A549 (cell line): ENCODE results near the gene HBQ1.

Source experiments
- BHLHE40 ChIP-seq: IDR thresholded peaks from 2 replicates; pipeline ENCODE4 v1.6.1; 2012; ENCODE audit warnings: low read depth, low read length, inconsistent platforms
- CBX2 ChIP-seq: fragments of 200-600 bp; sonication (generic); IDR thresholded peaks from 2 replicates; pipeline ENCODE4 v1.6.1; 2016; ENCODE audit warnings: low read depth, mild to moderate bottlenecking, borderline replicate concordance
- CEBPB ChIP-seq, 2 experiments: fragments of >200 bp in 1 of 2; sonication (Bioruptor Twin) in 1 of 2; formaldehyde crosslinking in 1 of 2; IDR thresholded peaks; 2 replicates each; pipeline ENCODE4 v1.6.1; 2012 to 2016
- EHMT2 ChIP-seq: fragments of 200-600 bp; sonication (generic); IDR thresholded peaks from 2 replicates; pipeline ENCODE4 v1.6.1; 2016; ENCODE audit warnings: antibody characterized with exemption, low read depth, mild to moderate bottlenecking, moderate library complexity
- EP300 ChIP-seq, 2 experiments: fragments of >200 bp; sonication (Bioruptor Twin); formaldehyde crosslinking; IDR thresholded peaks; 2 replicates in 1 of 2; 3 replicates in 1 of 2; pipeline ENCODE4 v1.6.1; 2016 to 2017
- JUN ChIP-seq, 2 experiments: fragments of >200 bp; sonication (Bioruptor Twin); formaldehyde crosslinking; IDR thresholded peaks; 2 replicates in 1 of 2; 3 replicates in 1 of 2; pipeline ENCODE4 v1.6.1; 2016 to 2017
- MAFK ChIP-seq: fragments of 450-650 bp; IDR thresholded peaks from 2 replicates; pipeline ENCODE4 v1.6.1; 2014; ENCODE audit not compliant: partially characterized antibody
- RAD21 ChIP-seq, 2 experiments: fragments of >200 bp in 1 of 2; sonication (Bioruptor Twin) in 1 of 2; formaldehyde crosslinking in 1 of 2; IDR thresholded peaks in 1 of 2; conservative IDR thresholded peaks in 1 of 2; 2 replicates in 1 of 2; 3 replicates in 1 of 2; pipeline ENCODE4 v1.6.1; 2012 to 2018; ENCODE audit warnings: inconsistent platforms in 1 of 2
- RARB ChIP-seq: fragments of 250-450 bp; sonication (Bioruptor Pico); IDR thresholded peaks from 2 replicates; pipeline ENCODE4 v1.8.0; 2021; ENCODE audit warnings: mild to moderate bottlenecking, moderate library complexity
- TF ChIP-seq, protein P1 (sequence below): IDR thresholded peaks from 2 replicates; pipeline ENCODE4 v1.6.1; 2012
- TF ChIP-seq, protein P2 (sequence below): fragments of >200 bp; sonication (Bioruptor Twin); formaldehyde crosslinking; IDR thresholded peaks from 3 replicates; pipeline ENCODE4 v1.5.1; 2016
- TF ChIP-seq, protein P3 (sequence below): fragments of 200-600 bp; sonication (generic); IDR thresholded peaks from 2 replicates; pipeline ENCODE4 v1.6.1; 2016; ENCODE audit warnings: antibody characterized with exemption, mild to moderate bottlenecking, moderate library complexity
- TF ChIP-seq, protein P4 (sequence below): fragments of 150-350 bp; IDR thresholded peaks from 2 replicates; pipeline ENCODE4 v1.6.1; 2014; ENCODE audit warnings: low read depth, mild to moderate bottlenecking, low read length
- TF ChIP-seq, protein P5 (sequence below): IDR thresholded peaks from 2 replicates; pipeline ENCODE4 v1.6.1; 2012; ENCODE audit warnings: low read depth, borderline replicate concordance

DNA sequence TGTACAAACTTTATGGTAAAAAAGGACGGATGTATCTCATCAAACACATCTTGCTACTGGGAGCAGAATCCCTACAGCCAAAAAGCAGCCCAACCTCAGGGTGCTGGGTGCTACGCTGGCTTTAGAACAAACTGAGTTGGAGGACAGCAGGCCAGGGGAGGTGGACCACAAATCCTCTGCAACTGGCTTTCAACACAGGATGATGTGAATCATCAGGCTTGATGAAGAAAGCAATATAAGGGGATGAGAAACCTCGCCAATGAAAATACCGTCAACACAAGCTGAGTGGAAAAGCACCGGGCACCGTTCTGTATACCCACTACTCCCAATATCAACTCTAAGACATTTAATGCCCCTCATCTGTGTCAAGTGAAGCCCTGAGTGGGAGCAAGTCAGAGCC, 14.3 kb downstream of the HBQ1 start:
- TF ChIP-seq, protein P1, sequence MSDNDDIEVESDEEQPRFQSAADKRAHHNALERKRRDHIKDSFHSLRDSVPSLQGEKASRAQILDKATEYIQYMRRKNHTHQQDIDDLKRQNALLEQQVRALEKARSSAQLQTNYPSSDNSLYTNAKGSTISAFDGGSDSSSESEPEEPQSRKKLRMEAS = no peak
- TF ChIP-seq EHMT2 = no peak
- no peak for TF ChIP-seq EP300 (IDR thresholded peaks at IDR 0.05)
- TF ChIP-seq, protein P2, sequence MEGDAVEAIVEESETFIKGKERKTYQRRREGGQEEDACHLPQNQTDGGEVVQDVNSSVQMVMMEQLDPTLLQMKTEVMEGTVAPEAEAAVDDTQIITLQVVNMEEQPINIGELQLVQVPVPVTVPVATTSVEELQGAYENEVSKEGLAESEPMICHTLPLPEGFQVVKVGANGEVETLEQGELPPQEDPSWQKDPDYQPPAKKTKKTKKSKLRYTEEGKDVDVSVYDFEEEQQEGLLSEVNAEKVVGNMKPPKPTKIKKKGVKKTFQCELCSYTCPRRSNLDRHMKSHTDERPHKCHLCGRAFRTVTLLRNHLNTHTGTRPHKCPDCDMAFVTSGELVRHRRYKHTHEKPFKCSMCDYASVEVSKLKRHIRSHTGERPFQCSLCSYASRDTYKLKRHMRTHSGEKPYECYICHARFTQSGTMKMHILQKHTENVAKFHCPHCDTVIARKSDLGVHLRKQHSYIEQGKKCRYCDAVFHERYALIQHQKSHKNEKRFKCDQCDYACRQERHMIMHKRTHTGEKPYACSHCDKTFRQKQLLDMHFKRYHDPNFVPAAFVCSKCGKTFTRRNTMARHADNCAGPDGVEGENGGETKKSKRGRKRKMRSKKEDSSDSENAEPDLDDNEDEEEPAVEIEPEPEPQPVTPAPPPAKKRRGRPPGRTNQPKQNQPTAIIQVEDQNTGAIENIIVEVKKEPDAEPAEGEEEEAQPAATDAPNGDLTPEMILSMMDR = no peak
- no peak for TF ChIP-seq BHLHE40
- TF ChIP-seq CBX2 = no peak
- no peak for TF ChIP-seq RAD21 (conservative IDR thresholded peaks at IDR 0.05 in 1 of 2, IDR thresholded peaks at IDR 0.05 in 1 of 2)
- TF ChIP-seq CEBPB (IDR thresholded peaks at IDR 0.05) = no peak
- no peak for TF ChIP-seq MAFK
- no peak for TF ChIP-seq RARB
- TF ChIP-seq, protein P3, sequence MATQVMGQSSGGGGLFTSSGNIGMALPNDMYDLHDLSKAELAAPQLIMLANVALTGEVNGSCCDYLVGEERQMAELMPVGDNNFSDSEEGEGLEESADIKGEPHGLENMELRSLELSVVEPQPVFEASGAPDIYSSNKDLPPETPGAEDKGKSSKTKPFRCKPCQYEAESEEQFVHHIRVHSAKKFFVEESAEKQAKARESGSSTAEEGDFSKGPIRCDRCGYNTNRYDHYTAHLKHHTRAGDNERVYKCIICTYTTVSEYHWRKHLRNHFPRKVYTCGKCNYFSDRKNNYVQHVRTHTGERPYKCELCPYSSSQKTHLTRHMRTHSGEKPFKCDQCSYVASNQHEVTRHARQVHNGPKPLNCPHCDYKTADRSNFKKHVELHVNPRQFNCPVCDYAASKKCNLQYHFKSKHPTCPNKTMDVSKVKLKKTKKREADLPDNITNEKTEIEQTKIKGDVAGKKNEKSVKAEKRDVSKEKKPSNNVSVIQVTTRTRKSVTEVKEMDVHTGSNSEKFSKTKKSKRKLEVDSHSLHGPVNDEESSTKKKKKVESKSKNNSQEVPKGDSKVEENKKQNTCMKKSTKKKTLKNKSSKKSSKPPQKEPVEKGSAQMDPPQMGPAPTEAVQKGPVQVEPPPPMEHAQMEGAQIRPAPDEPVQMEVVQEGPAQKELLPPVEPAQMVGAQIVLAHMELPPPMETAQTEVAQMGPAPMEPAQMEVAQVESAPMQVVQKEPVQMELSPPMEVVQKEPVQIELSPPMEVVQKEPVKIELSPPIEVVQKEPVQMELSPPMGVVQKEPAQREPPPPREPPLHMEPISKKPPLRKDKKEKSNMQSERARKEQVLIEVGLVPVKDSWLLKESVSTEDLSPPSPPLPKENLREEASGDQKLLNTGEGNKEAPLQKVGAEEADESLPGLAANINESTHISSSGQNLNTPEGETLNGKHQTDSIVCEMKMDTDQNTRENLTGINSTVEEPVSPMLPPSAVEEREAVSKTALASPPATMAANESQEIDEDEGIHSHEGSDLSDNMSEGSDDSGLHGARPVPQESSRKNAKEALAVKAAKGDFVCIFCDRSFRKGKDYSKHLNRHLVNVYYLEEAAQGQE = no peak
- TF ChIP-seq, protein P4, sequence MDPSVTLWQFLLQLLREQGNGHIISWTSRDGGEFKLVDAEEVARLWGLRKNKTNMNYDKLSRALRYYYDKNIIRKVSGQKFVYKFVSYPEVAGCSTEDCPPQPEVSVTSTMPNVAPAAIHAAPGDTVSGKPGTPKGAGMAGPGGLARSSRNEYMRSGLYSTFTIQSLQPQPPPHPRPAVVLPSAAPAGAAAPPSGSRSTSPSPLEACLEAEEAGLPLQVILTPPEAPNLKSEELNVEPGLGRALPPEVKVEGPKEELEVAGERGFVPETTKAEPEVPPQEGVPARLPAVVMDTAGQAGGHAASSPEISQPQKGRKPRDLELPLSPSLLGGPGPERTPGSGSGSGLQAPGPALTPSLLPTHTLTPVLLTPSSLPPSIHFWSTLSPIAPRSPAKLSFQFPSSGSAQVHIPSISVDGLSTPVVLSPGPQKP = no peak
- TF ChIP-seq JUN (IDR thresholded peaks at IDR 0.05) = no peak
- TF ChIP-seq, protein P5, sequence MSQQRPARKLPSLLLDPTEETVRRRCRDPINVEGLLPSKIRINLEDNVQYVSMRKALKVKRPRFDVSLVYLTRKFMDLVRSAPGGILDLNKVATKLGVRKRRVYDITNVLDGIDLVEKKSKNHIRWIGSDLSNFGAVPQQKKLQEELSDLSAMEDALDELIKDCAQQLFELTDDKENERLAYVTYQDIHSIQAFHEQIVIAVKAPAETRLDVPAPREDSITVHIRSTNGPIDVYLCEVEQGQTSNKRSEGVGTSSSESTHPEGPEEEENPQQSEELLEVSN = no peak
